ENCODE measurements around the gene POU2F2. TPM values are rescaled to one million over a fixed set of nuclear protein-coding genes. Genes with fewer than 3 reads are reported as not detected.

Gene POU2F2
- total RNA-seq, 2 experiments from 2014 or later, result 17.7 to 40.4 TPM

DNA sequence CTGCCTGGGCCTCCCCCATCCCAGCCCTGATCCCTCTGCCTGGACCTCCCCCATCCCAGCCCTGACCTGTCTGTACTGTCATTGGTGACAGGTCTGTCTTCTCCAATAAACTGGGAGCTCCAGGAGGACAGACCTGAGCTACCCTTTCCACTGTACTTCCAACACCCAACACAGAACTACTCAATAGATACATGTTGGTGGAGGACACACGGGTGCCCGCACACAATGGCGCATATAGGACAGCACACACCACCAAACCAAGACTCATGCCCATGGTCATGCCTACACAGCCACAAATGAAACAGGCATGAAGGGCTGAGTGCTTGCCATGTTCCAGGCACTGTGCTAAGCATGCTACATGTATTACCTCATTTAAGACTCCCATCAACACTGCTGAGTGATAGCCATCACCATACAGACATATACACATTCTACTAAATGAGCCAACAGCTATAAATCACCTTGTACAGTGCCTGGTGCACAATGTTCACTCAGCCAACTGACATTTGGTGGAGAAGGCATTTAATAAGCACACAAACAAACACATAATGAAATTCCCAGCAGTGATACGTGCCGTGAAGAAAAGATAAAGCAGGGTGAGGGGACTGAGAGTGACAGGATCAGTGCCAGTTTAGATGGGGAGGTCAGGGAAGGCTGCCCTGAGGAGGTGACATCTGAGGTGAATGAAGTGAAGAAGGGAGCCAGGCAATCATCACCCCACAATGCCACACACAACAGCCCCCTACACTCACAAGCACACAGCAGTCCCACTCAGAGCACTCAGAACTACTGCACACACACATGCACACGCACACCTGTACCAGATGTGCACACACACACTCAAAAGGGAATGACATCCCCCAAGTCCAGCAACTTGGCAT, 857 bp downstream of the POU2F2 start:
- peak overlapping the region; percentile 77 for H3K27ac Mint-ChIP-seq
- ATAC-seq (no peak), DNase-seq (no peak)
- no peaks in the 10 kb centered on the region for H3K36me3 Mint-ChIP-seq
- H3K4me3 Mint-ChIP-seq, result peak overlapping the region; percentile 70
- CTCF ChIA-PET, result interaction anchor here (1.3 to 7.7 kb wide), 15 partner anchors 8 to 425 kb away, joined by 3 to 79 read pairs (median 7); partner anchors contain the start of genes DEDD2, GSK3A, PAFAH1B3 and PRR19
- no peaks in the 10 kb centered on the region for H3K9me3 Mint-ChIP-seq (ENCODE audit: low read depth)
- H3K4me1 Mint-ChIP-seq, result peaks cover 57% of the 10 kb centered on the region
- H3K27me3 Mint-ChIP-seq, result no peaks in the 10 kb centered on the region

DNA sequence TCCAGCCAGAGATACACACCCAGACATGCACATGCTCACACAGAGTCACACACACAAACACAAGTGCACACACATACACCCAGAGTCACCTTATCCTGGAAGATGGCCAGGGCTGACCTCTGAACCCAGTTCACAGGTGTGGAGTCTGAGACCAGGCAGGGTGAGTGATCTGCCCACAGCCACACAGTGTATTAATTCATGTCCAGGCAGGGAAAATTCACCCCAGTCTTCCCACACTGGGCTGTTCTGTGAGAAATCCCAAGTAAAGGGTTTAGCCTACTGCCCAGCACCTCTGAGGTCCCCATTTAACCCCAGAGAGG, 2.0 kb downstream of the POU2F2 start:
- Mint-ChIP-seq H3K4me1 (peaks cover 52% of the 10 kb centered on the region), H3K27me3 (no peaks in the 10 kb centered on the region), H3K27ac (no peak overlapping the region), H3K9me3 (ENCODE audit: low read depth) (no peaks in the 10 kb centered on the region), H3K4me3 (no peak overlapping the region), H3K36me3 (no peaks in the 10 kb centered on the region)
- ATAC-seq (no peak), DNase-seq (no peak)
- CTCF ChIA-PET, result interaction anchor here (3.7 kb wide), 1 partner anchor 22 kb away, joined by 13 read pairs; no protein-coding TSS in a partner anchor

DNA sequence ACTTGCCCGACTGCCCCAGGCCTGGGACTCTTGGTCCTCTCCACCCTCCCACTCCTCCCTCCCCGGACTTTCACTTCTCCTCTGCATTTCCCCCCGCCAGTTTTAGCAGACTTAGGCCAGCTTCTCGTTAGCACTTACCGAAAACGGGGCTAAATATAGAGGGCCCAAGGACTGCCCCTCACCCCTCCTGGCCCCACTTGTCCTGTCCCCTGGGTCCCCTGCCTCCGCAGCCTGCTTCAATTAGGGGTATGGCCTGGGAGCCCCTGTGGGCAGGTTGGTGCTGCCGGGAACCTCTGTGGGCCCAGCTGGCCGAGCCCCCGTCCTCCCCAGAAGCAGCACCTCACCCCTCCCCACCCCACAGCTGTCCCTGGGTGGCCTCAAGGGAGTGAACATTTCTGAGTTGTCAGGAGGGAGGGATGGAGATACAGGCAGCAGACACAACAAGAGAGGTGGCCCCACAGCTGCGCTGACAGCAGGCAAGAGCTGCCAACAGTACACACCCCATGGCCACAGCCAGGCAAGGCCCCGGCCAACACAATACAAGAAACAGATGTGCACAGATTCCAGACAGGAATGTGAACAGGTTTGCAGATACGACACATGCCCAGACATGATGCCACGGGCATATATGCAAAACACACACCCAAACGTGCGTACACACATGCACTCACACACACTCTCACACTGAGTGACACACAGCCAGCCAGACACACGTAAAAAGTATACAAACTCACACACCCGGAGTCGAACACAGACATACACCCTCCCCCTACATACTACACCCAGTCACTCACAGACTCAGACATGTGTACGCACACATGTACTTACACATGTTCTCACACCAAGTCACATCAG, 2.6 kb downstream of the POU2F2 start:
- peaks cover 50% of the 10 kb centered on the region for H3K4me1 Mint-ChIP-seq
- H3K27me3 Mint-ChIP-seq, result no peaks in the 10 kb centered on the region

DNA sequence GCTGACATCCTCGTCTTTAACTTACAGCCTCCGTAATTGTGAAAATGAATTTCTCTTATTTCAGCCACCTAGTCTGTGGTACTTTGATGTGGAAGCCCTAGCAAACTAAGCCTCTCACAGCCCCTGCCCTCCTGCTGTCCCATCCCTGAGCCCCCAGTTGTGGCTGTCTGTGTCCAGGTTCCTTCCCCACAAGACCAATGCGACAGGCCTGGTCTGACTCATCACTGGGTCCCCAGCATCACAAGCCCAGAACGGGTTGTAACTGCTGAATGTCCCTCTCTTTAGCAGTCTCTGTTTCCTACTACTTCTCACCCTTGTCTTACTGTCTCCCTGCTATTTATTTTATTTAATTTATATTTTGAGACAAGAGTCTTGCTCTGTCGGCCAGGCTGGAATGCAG, 5.7 kb downstream of the POU2F2 start:
- DNase-seq (peak; percentile 56), ATAC-seq (no peak)
- H3K9me3 Mint-ChIP-seq (ENCODE audit: low read depth), result no peaks in the 10 kb centered on the region
- H3K4me1 Mint-ChIP-seq, result peaks cover 58% of the 10 kb centered on the region
- no peak overlapping the region for H3K27ac Mint-ChIP-seq
- peaks cover 4% of the 10 kb centered on the region for H3K36me3 Mint-ChIP-seq
- H3K4me3 Mint-ChIP-seq, result no peak overlapping the region
- no peaks in the 10 kb centered on the region for H3K27me3 Mint-ChIP-seq
- CTCF ChIA-PET, result interaction anchor here (1.0 to 3.7 kb wide), 3 partner anchors 18 to 154 kb away, joined by 4 to 13 read pairs (median 4); no protein-coding TSS in a partner anchor

More for the DNA sequence above, 2.6 kb downstream of the POU2F2 start:
- Mint-ChIP-seq H3K4me3 (no peak overlapping the region), H3K36me3 (no peaks in the 10 kb centered on the region), H3K27ac (no peak overlapping the region), H3K9me3 (ENCODE audit: low read depth) (no peaks in the 10 kb centered on the region)
- ATAC-seq (no peak), DNase-seq (no peak)
- CTCF ChIA-PET, result interaction anchor here (3.7 kb wide), 1 partner anchor 21 kb away, joined by 13 read pairs; no protein-coding TSS in a partner anchor

DNA sequence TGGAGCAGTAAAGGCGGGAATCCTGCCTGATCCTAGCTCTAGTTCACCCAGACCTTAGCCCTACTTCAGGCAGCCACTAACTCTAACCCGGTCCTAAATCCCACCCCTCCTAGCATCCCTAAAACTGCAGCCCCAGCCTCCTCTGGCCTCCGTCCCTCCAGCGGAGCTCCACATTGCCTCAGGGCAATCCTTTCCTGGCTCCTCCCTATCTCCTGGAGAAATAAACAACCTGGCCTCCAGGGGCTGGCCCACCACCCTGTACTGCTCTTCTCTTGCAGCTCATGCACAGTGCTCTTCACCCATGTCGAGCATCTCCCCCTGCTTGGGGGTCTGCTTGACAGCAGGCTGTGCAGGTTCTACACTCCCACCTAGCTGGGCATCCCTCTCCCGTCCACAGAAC, 6.7 kb downstream of the POU2F2 start:
- no peak overlapping the region for H3K27ac Mint-ChIP-seq
- H3K27me3 Mint-ChIP-seq, result no peaks in the 10 kb centered on the region
- H3K4me1 Mint-ChIP-seq, result peaks cover 62% of the 10 kb centered on the region
- DNase-seq (no peak), ATAC-seq (no peak)
- no peak overlapping the region for H3K4me3 Mint-ChIP-seq
- H3K9me3 Mint-ChIP-seq (ENCODE audit: low read depth), result no peaks in the 10 kb centered on the region
- CTCF ChIA-PET, result interaction anchor here (1.0 to 7.5 kb wide), 7 partner anchors 10 to 271 kb away, joined by 3 to 93 read pairs (median 4); no protein-coding TSS in a partner anchor
- peaks cover 4% of the 10 kb centered on the region for H3K36me3 Mint-ChIP-seq

DNA sequence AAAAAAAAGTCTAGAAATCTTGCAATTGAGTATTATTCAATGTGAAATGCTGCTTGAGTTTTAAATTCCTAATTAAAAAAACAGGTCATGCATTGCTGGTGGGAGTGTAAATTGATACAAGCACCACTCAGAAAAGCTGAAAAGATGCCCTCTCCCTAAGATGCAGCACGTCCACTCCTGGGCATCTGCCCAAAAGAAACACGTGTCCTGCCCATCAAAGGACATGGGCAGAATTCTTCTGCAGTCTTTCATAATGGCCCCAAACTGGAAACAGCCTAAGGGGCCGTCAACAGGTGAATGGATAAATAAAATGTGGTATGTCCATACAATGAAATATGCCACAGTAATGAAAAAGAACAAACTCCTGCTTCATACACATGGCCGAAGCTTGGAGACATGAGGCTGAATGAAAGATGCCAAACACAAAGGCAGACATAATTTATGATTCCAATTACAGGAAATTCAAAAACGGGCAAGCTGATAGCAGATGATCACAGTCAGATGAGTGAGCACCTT, 7.8 kb downstream of the POU2F2 start:
- H3K27ac Mint-ChIP-seq, result no peak overlapping the region
- ATAC-seq (no peak), DNase-seq (no peak)
- peaks cover 4% of the 10 kb centered on the region for H3K36me3 Mint-ChIP-seq
- H3K4me3 Mint-ChIP-seq, result no peak overlapping the region
- no peaks in the 10 kb centered on the region for H3K9me3 Mint-ChIP-seq (ENCODE audit: low read depth)
- peaks cover 56% of the 10 kb centered on the region for H3K4me1 Mint-ChIP-seq
- H3K27me3 Mint-ChIP-seq, result no peaks in the 10 kb centered on the region
- CTCF ChIA-PET, result interaction anchor here (1.0 to 7.5 kb wide), 13 partner anchors 8 to 314 kb away, joined by 3 to 93 read pairs (median 4); partner anchors contain the start of gene POU2F2

DNA sequence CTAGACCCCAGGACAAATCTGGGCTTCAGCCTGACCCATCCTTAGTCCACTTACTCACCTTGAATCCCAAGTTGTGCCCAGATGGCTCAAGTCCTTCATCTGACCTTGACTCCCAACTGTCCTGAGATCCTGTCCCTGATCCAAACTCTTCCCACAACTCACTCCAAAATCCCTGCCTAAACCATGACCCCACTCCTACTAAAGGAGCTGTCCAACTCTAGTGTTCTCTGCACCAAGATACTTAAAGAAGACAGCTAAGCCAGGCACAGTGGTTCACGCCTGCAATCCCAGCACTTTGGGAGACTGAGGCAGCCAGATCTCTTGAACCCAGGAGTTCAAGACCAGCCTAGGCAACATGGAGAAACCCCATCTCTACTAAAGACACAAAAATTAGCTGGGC, 8.5 kb downstream of the POU2F2 start:
- no peaks in the 10 kb centered on the region for H3K9me3 Mint-ChIP-seq (ENCODE audit: low read depth)
- ATAC-seq, result no peak
- peak overlapping the region; percentile 91 for H3K27ac Mint-ChIP-seq
- H3K27me3 Mint-ChIP-seq, result no peaks in the 10 kb centered on the region
- no peak for DNase-seq
- H3K4me3 Mint-ChIP-seq, result peak overlapping the region; percentile 61
- CTCF ChIA-PET, result interaction anchor here (0.6 to 7.5 kb wide), 14 partner anchors 8 to 315 kb away, joined by 3 to 93 read pairs (median 4); partner anchors contain the start of gene POU2F2
- peaks cover 56% of the 10 kb centered on the region for H3K4me1 Mint-ChIP-seq
- H3K36me3 Mint-ChIP-seq, result peaks cover 4% of the 10 kb centered on the region

DNA sequence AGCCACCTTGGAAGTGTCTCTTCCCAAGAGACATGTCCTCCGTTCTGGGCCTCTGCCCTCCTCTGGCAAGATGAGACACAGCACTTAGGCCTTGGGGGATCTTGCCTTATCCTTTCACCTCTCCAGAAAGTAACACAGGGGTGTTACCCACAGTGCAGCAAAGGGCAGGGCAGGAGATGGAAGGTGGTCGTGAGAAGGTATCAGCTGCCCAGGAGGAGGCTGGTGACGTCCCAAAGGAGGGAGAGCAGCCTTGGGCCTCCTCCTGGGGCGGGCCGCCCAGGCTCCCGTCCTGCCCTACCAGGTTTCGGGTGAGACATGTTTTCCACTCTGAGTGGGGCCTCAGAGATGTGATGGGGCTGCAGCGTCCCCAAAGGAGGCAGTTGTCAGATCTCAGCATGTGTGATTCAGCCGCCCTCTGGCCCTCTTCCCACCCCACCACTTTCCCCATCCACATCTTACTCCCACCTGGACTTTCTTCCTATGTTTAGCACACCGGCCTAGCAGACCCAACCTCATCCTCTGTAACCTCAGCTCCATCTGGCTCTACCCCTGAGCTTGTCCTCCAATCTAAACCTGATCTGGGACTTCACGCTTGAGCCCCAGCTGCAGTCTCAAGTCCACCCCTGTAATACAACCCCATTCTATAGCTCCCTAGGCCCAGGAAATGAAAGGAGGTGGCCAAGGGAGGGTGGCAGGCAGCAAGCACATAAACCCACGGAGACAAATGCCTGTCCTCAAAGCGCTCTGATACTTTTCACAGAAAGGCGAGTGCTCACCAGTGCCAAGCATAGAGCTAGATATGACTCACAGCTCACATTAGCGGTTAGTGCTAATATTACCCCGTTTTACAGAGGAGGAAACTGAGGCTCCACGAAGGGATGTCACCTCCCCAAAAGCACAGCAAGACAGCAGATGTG, 9.3 kb downstream of the POU2F2 start:
- peak; percentile 82 for ATAC-seq
- H3K4me3 Mint-ChIP-seq, result peak overlapping the region; percentile 61
- H3K27ac Mint-ChIP-seq, result peak overlapping the region; percentile 91
- H3K4me1 Mint-ChIP-seq, result peaks cover 55% of the 10 kb centered on the region
- peaks cover 4% of the 10 kb centered on the region for H3K36me3 Mint-ChIP-seq
- H3K9me3 Mint-ChIP-seq (ENCODE audit: low read depth), result no peaks in the 10 kb centered on the region
- H3K27me3 Mint-ChIP-seq, result no peaks in the 10 kb centered on the region
- DNase-seq, result peak; percentile 76
- CTCF ChIA-PET, result interaction anchor here (0.6 to 7.5 kb wide), 15 partner anchors 8 to 316 kb away, joined by 3 to 93 read pairs (median 4); partner anchors contain the start of gene POU2F2

DNA sequence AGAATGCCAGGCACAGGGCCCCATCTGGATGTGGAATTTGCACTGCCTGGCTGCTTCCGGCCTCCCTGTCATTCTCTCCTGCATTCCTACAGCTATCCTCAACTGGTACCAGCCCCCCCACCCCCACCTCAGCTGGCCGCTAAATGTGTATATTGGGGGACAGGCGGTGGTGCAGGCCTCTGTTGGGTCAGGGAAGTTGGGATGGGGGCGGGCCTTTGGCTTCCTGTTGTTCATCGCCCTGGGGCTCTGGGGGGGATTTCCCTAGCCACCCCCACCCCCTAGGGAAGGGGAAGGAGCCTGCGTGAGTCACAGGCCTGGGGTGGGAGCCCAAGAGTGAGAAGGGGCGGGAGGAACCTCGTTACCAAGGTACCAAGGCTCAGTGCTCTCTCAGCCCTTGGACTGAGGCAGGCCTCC, 10.6 kb downstream of the POU2F2 start:
- H3K27me3 Mint-ChIP-seq, result no peaks in the 10 kb centered on the region
- peaks cover 4% of the 10 kb centered on the region for H3K36me3 Mint-ChIP-seq
- DNase-seq (peak; percentile 82), ATAC-seq (peak; percentile 62)
- peak overlapping the region; percentile 61 for H3K4me3 Mint-ChIP-seq
- H3K27ac Mint-ChIP-seq, result peak overlapping the region; percentile 91
- peaks cover 46% of the 10 kb centered on the region for H3K4me1 Mint-ChIP-seq
- H3K9me3 Mint-ChIP-seq (ENCODE audit: low read depth), result no peaks in the 10 kb centered on the region
- CTCF ChIA-PET, result interaction anchor here (0.7 to 7.5 kb wide), 3 partner anchors 8 to 243 kb away, joined by 3 to 93 read pairs (median 3); no protein-coding TSS in a partner anchor

DNA sequence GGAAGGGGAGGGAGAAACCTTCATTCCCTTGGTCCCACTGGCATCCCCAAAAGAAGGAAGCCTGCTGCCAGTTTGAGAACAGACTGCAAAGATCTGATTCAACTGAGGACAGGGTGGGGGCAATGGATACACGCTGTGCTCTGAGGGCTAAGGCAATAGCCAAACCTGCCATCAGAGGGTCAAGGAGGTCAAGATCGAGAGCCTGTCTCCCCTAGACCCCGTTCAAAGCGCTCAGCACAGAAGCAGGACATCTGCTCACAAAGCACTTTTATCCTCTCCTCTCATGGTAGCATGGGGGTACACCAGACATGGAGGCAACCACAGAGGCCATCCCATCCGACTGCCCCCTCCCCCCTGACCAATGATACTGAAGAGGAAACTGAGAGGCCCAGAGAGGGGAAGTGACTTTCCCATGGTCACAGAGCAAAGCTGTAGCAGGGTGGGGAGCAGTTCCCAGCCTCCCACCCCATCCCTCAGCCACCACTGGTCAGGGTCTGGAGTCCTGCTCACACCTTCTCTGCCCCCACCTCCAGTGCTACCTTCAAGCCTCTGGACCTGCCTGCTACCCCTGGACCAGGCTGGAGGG, 11.1 kb downstream of the POU2F2 start:
- no peak for DNase-seq
- CTCF ChIA-PET, result interaction anchor here (0.7 to 7.5 kb wide), 4 partner anchors 8 to 244 kb away, joined by 3 to 93 read pairs (median 5); partner anchors contain the start of gene POU2F2
- Mint-ChIP-seq H3K4me3 (peak overlapping the region; percentile 61), H3K27ac (peak overlapping the region; percentile 91), H3K9me3 (ENCODE audit: low read depth) (no peaks in the 10 kb centered on the region), H3K27me3 (no peaks in the 10 kb centered on the region), H3K4me1 (peaks cover 42% of the 10 kb centered on the region), H3K36me3 (peaks cover 7% of the 10 kb centered on the region)
- ATAC-seq, result peak; percentile 5

DNA sequence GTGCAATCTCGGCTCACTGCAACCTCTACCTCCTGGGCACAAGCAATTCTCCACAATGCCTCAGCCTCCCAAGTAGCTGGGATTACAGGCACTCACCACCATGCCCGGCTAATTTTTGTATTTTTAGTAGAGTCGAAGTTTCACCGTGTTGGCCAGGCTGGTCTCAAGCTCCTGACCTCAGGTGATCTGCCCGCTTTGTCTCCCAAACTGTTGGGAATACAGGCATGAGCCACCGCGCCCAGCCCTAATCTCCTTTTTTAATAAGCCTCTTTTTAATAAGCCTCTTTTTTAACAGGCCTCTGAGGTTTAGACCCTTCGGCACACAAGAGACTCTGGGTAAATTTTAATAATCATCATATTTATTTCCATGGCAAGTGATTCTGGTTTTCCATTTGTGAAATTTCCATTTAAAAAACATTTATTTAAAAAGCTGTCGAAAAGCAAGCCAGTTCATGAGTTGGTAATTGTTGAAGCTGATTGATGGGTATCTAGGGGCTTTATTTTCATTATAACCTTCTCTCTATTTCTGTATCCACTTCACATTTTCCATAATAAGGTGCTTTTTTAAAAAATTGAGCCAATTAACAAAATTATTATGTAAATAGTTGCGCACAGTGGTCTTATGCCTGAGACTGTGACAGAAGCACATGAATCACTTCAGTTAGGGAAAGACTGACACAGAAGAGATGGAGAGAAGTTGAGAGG, 11.8 kb downstream of the POU2F2 start:
- Mint-ChIP-seq H3K36me3 (peaks cover 7% of the 10 kb centered on the region), H3K9me3 (ENCODE audit: low read depth) (no peaks in the 10 kb centered on the region), H3K4me3 (no peak overlapping the region), H3K4me1 (peaks cover 39% of the 10 kb centered on the region), H3K27me3 (no peaks in the 10 kb centered on the region), H3K27ac (peak overlapping the region; percentile 91)
- CTCF ChIA-PET, result interaction anchor here (1.1 to 7.5 kb wide), 4 partner anchors 11 to 79 kb away, joined by 3 to 93 read pairs (median 6); partner anchors contain the start of gene POU2F2
- ATAC-seq, result no peak
- no peak for DNase-seq

Measured in activated CD8-positive, alpha-beta memory T cell treated with anti-CD3 and anti-CD28 coated beads, Interleukin-2, amount 10 ng/mL, durations not matched to agents 7 days and 5 days (primary cell).